HT1080 (cell line): ENCODE data around the gene IMPA2. TPM values are rescaled to one million over a fixed set of nuclear protein-coding genes. Genes with fewer than 3 reads are reported as not detected.
"Not testable (repeated sequence)": the region's sequence is repeated elsewhere in the genome, so short reads cannot be mapped to it uniquely, and the experiment has no call there.

Experiments used
- DNase-seq: peaks from one replicate; pipeline ENCODE4 v3.0.0-alpha.2; 2015; ENCODE audit warnings: low read depth
- total RNA-seq: library from RNA; depleted of rRNA; stranded (reverse); fragments of >200 nt; shearing (Covaris generic); gene quantifications from 2 replicates; pipeline ENCODE4 v1.2.3, GENCODE V29; 2014

The IMPA2 gene
- total RNA-seq, 1 experiment from 2014 or later = 0.93 TPM

DNA sequence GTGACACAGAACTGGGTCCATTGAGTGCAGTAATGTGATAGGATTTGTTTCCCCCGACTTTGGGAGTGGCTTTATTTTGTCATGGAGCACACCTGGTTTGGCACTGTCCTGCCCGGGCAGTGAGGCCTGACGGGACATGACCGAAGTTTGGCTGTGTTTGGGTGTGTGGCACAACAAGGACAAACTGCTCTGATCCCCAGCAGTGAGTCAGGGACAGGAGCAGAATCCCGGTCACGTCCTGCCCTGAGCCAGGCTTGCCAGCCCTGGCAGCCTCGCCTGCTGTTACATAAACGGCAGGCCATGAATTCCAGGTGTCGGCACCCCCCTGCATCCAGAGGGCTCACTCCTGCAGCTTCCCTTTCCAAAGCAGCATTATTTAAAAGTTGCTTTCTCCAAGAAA is 45.7 kb downstream of the IMPA2 start:
- DNase-seq = no peak

DNA sequence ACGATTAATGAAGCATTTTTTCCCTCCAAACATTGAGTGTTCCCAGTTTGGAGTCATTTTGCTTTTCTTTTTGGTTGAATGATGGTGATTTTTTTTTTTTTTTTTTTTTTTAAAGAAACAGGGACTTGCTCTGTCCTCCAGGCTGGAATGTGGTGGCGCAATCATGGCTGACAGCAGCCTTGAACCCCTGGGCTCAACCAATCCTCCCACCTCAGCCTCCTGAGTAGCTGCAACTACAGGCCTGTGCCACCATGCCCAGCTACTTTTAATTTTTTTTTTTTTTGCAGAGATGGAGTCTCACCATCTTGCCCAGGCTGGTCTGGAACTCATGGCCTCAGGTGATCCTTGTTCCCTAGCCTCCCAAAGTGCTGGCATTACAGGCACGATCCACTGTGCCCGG is 46.2 kb downstream of the IMPA2 start:
- DNase-seq = no peak

DNA sequence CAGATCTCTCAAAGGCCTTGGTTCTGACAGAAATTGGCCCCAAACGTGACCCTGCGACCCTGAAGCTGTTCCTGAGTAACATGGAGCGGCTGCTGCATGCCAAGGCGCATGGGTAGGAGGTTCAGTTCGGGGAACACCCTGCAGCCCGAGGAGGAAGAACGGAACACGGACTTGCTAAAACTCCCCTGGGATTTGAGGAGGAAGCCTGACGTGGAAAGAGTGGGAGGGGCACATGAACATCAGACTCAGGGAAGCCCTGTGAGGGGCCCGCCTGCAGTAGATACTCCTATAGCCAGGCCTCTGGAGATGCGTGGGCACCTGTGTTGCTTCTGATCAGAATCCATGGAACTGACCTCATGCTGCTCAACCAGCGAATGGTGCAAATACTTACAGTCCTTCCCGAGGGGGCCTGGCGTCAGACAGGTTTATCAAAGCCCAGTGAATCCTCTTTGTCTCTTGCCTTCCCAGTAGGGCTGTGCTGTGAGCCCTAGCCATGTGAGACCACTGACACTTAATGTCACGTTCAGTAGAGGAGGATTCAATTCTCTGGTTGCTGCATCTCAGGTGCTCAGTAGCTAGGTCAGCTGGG is 46.8 kb downstream of the IMPA2 start:
- DNase-seq = no peak

DNA sequence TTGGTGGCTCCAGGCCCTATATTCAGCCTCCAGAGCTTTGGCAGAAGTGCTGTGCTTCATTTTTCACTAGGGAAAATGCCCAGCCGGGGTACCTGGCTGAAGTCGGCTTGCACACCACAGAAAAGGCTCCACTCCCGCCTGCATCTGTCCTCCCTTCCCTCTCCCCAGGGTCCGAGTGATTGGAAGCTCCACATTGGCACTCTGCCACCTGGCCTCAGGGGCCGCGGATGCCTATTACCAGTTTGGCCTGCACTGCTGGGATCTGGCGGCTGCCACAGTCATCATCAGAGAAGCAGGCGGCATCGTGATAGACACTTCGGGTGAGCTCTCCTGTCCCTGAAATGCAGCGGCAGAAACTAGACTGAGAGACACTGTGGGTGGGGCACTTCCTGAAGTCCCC is 47.4 kb downstream of the IMPA2 start:
- no peak for DNase-seq

DNA sequence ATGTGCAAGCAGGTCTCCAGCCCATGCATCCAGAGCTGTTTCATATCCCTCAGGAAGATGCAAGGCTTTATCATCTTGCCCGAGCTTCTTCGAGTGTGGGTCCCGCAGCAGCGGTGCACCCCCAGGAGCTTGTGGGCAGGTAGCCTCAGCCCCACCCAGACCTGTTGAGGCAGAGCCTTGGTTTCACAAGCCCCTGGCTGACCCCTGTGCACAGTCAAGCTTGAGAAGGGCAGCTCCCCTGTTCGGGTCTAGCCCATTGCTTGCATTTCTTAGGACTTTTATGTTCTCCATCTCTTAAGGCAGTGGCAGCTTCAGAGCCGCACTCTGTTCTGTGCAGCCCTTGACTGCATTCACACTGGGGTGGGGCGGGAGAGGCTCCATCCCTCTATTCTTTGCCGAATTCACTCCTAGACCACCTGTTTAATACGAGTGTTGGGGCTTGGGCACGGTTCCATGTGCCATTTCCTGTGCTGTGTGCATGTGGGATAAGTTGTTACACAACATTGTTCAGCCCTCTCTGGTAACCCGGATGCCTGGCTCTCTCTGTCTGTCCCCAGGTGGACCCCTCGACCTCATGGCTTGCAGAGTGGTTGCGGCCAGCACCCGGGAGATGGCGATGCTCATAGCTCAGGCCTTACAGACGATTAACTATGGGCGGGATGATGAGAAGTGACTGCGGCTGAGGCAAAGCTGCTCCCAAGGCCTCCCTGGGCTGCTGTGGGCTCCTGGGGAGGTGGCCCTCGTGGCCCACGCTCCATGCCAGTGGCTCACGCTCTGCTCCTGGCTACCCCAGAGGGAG is 48.7 kb downstream of the IMPA2 start:
- no peak for DNase-seq

DNA sequence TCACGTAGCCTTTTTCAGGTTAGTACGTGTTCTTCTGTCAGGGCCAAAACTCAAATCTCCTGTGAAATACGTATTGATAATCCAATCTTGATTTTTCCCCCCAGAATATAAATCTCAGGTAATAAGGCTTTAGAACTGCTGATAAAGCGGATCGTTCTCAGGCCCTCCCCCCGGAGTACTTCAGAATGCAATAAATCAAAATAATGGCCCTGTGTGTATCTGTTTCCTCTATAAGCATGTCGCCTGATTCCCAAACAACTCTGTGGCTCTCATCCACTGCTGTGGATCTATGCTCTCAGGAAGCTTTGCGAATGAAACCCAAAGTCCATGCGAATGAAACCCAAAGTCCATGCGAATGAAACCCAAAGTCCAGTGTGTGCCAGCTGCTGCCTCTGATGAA is 49.4 kb downstream of the IMPA2 start:
- no peak for DNase-seq

DNA sequence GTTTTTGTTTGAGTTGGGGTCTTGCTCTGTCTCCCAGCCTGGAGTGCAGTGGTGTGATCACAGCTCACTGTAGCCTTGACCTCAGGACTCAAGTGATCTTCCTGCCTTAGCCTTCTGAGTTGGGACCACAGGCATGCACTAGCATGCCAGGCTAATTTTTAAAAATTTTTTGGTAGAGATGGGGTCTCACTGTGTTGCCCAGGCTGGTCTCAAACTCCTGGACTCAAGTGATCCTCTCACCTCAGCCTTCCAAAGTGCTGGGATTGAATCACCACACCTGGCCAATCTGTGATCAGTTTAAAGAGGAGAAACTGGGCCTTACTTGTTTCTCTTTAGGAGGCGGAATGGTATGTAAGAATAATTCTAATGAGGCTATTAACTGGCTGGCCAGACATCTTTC is 49.9 kb downstream of the IMPA2 start:
- no peak for DNase-seq

DNA sequence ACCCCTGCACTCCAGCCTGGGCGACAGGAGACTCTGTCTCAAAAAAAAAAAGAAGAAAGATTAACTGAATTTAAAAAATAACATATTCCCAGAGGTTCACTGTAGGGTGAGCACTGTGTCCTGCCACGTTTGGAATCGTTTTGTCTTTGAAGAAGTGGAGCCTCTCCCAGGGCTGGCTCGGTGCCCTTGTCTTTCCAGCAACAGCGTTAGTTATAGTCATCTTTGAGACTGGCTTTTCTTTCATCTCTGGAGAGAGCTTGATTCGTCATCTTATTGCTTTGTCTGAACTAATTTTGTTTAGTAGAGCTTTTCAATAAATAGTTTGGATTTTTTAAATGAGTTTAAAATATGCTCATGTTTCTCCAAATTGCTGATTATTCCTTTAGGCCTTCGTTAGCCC is 50.5 kb downstream of the IMPA2 start:
- no peak for DNase-seq

DNA sequence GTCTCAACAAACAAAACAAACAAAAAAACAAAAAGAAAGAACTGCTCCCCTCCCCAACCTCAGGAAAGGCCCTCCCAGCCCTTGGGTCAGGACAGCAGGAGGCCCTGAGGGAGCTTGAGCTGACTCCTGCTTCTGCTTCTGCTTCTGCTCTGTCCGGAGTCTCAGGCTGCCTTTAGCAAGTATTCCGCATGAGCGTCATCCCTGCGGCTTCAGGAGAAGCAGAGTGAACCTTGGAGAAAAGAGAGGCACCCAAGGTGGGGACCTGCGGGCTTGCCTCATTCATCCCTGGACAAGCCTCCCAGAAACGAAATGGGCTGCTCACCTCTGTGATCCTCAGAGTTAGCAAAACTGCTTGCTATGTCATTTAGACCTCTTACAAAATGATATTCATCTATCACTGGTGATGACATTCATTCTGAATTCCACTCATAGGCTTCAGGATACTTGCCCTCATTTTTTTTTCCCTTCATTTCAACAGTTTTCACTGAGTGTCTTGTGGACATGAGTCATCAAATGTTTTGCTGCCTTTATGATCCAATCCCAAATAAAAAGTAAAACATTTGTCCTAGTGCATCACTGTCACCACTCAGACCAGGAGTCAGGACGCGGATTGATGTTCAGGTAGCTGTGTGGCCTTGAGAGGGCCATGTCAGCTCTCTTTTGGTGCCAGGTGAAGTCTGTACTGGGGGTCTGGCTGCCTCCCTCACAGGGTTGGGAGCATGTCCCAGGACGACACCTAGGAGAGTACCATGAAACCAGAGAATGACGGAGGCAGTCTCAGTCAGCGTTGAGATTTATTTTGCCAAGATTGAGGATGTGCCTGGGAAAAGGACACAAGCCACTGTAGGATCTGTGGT is 51.7 kb downstream of the IMPA2 start:
- DNase-seq = peak; percentile 31

DNA sequence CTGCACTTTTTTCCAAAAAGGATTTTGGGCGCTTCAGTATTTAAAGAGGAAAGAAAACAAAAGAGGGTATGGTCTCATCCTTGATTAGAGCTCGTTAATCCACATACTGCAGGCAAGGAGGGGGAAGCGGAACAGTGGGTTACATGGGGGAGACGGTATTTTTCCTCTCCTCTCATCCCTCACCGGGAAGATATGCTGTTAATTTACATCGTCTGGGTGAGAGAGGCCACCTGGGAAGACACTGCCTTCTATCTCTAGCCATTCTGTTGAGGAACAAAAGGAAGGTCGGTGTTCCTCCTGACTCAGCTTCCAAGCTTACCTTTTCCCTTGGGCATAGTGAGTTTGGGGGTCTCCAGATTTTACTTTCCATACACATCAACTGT is 52.3 kb downstream of the IMPA2 start:
- DNase-seq = no peak

DNA sequence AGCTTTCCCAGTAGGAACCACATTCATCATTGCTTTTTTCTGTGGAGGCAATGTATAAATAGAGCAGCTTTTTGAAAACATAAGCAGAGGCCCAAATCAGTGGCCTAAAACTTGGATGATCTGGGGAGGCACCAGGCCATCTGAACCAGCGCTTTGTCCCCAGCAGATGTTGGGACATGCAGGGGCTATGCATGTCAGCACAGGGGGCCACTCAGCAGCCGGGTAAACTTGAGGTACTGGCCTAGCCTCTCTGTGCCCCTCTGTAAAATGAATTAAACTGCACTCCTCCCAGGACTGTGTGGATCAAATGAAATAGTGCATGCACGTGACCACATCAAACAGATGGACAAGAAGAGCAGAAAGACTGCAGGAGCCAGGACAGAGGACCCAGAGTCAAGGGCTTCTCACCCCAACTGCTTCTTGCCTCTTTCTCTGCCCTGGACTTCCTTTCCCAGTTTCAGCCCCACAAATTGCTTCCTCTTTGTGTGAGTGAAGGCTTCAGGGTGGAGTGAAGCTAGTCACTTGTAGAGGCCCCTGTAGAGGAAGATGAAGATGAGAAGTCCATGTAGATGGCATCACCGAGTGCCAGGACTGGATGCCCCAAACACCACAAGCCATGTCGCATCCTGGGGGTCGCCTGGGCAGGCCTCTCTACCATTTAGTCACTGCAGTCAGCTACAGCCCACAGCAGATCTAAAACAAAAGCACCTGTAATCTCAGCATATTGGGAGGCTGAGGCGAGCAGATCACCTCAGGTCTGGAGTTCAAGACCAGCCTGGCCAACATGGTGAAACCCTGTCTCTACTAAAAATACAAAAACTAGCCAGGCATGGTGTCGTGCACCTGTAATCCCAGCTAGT is 53.2 kb downstream of the IMPA2 start:
- no peak for DNase-seq

DNA sequence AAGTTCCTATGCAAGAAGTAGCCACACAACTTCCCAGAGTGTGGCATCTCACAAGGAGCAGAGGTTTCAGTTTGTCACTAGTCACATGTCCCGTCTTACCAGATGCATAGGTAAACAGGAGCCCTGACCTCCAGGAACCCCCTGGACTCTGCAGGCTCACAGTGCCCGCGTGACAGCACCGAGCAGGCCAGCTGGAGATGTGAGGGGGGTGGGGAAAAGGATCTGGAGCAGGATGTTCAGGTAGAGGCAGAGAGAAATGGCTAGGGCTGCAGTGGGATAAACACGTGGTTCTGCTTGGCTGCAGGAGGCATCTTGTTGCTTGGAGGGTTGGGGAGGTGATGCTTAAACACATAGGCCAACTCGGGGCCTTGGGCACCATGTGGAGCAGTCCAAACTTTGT is 54.2 kb downstream of the IMPA2 start:
- no peak for DNase-seq

DNA sequence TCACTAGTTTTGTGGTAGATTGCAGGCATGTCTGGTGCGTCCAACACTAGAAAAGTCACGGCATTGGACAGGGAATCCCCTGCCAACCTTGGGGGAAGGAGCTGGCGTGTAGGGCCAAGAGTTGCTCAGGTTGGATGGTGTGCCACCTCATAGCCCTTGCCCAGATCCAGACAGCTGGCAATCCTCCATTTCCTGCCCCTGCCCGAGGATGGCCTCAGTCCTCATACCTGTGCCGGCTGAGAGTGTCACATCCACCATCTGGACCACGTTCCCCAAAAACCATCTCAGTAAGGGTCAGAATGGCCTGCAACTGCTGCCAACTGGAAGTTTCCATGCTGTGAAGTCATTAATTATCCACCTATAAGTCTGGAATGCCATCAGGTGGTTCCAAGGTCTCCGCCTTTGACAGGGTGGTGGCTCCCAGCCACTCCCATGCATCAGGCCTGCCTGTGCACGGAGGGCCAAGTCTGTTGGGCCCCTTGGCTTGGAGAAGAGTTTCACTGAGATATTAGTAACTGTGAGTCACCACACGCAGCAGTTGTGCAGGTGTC is 55.0 kb downstream of the IMPA2 start:
- DNase-seq = no peak

DNA sequence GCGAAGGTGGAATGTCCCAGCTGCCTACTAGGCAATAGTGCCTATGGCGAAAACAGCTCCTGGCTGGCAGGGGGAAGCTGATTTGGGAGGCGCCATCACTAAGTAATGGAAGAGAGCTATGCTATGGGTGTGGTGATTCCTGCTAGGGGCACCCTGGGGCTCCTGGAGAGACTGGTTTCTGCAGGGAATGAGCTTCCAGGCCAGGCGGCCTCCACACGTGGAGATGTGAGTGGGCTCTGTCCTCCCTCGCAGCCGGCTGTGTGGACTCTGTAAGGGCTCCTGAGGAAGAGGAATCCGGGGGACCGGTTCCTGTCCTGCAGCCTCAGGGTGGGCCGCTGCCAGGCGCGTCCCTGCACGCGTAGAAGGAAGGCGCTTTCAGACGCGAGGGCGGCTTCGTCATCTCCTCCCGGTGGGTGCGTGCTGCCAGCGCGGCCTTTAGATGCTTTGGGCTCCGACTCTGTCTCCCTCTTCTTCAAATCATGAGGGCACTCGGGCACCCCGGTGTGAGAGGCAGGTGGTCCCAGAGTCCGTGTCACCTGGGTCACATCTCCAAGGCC is 56.9 kb downstream of the IMPA2 start:
- DNase-seq = no peak

DNA sequence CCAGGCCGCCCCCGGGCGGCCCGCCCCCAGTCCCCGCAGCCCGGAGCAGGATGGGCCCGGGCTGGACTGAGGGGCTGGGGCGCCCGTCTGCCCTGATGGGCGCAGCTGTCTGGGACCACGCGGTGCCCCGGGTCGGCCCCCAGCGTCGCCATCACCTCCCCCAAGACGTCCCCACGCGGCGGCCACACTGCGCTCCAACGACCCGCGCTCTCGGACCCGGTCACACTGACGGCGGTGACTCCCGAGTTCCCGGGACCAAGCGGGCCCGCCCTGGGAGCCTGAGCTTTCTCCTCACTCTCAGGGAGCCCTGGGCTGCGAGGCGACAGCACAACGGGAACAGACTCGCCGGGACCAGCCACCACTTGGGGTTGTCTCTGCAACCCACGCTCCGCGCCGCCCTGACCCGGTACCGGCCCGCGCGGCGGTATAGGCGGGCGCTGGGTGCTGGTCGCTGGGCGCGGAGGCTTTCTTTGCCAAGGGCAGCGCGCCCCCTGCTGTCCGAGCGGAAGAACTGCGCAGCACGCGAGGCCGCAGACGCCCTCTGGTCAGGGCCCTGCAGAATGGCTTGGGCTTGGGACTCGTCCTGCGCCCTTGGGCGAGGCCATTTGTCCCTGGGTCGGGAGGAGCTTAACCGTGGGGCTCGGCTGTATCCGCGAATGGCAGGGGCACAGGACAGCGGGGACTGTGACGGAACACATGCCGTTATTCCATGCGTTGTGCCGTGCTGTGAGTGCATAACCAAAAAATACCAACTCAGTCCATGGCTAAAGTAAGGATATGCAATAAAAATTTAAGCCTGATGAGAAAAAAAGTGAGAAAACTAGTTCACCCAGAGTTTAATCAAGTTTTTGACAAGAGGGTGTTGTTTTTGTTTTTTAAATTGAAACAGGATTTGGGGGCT is 57.6 kb downstream of the IMPA2 start:
- DNase-seq = peak; percentile 70

DNA sequence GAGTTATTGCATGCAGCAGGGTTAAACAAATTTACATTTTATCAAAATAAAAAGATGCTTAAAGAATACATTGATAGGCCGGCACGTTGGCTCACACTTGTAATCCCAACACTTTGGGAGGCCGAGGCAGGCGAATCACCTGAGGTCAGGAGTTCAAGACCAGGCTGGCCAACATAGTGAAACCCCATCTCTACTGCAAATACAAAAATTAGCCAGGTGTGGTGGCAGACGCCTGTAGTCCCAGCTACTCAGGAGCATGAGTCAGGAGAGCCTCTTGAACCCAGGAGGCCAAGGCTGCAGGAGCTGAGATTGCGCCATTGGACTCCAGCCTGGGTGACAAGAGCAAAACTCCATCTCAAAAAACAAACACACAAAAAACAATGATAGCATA is 58.2 kb downstream of the IMPA2 start:
- DNase-seq = not testable (repeated sequence)

DNA sequence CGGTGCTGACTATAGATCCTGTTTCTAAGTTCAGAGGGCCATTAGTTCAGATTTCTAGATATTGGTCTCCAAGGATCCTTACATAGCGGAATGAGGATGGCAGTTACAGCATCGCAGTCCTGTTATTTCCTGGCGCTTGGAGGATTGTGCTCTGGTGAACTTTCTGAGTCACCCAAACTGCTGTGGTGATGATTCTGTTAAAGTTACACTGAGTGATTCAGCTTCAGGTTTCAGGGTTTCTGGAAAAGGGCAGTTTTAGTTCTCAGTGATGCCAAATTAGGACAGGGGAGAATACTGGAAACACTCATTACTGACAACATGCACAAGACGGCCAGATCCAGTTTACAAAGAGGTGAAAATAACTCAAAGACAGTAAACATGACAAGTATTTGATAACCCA is 60.3 kb downstream of the IMPA2 start:
- DNase-seq = peak; percentile 89

DNA sequence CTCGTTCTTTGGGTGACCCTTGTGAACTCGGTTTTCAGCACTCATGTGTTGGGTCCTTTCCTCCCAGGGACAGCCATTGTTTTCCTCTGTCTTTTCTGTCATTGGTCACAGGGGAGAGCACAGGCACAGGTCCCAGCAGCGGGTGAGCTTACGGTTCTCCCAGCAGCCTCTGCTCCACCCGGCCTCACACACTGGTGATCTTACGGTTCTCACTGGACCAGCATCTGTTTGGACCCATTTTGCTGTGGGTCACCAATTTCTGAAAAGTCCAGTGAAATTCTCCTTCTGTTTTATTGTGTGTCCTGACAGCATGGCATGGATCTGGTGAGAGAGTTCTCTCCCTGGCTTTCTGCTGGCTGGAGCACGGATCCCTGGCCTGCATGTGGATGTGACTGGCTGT is 62.5 kb downstream of the IMPA2 start:
- no peak for DNase-seq

DNA sequence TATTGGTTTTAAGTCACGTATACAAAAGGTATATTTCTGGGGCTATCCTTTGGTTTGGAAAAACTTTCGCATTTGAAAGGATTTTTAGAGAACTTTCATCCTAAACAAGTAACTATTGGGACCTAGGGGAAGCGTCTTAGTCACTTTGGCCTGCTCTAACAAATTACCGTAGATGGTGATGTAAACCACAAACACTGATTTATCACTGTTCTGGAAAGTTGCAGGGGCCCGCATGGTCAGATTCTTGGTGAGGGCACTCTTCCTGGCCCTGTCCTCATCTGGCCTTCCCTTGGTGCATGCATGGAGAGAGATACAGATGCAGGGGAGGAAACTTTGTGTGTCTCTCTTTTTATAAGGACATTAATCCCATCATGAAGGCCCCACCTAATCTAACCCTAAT is 63.3 kb downstream of the IMPA2 start:
- DNase-seq = no peak
